ENCODE data around the gene COQ2. TPM values are rescaled to one million over a fixed set of nuclear protein-coding genes. Genes with fewer than 3 reads are reported as not detected.
A peak's percentile ranks its signal among the peaks of the same experiment; 100 is the strongest.

The COQ2 gene
- total and polyA plus RNA-seq, 2 donors (not counting 1 experiment from before 2014, with no cell fraction given), result 16.7 to 26.4 TPM

DNA sequence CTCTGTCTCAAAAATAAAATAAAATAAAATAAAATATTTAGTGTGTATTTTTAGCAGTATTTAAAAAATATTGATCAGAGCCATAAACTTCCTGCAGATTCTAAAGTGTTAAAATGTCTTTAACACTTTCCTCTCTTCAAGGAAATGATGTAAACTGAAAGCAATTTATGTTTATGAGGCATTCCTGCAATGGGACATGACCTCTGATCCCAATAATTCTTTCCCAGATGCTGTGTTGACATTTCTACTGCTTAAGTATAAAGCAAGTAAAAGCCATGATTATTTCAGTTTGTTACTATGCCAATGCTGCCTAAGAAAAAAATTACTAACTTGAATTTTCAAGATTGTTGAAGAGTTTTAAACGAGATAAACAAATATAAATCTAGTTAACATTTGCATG lies 29.0 kb downstream of the COQ2 start:
- Histone ChIP-seq H3K4me2 (ENCODE audit: extremely low read depth, insufficient read depth, low read length) (no peak overlapping the region), H3K36me3 (ENCODE audit: control insufficient read depth, insufficient read depth, low read length) (no peaks in the 10 kb centered on the region), H4K20me1 (ENCODE audit: control insufficient read depth, extremely low read depth, insufficient read depth, low read length) (no peaks in the 10 kb centered on the region), H3K4me1 (ENCODE audit: control insufficient read depth, extremely low read depth, insufficient read depth, low read length) (peaks cover 28% of the 10 kb centered on the region), H3K27ac (ENCODE audit: insufficient read depth, low read length) (peak overlapping the region; percentile 24), H3K9me3 (ENCODE audit: control insufficient read depth, insufficient read depth, low read depth, low read length) (no peaks in the 10 kb centered on the region), H3K9ac (ENCODE audit: insufficient read depth, low read length) (no peak overlapping the region), H3K27me3 (ENCODE audit: control insufficient read depth, insufficient read depth, low read length) (no peaks in the 10 kb centered on the region), H3K79me2 (ENCODE audit: control insufficient read depth, insufficient read depth, low read length) (no peaks in the 10 kb centered on the region), H3K4me3 (replicated peaks in 1 of 4; ENCODE audit: control extremely low read depth in 1 of 4, insufficient read depth in 1 of 4, low read depth in 3 of 4, low read length in 4 of 4) (no peak overlapping the region), H2AFZ (ENCODE audit: low read length) (no peak overlapping the region)
- DNase-seq (ENCODE audit: low read depth in 2 of 2), result peak; percentile 59 to 94
- TF ChIP-seq, protein P1, sequence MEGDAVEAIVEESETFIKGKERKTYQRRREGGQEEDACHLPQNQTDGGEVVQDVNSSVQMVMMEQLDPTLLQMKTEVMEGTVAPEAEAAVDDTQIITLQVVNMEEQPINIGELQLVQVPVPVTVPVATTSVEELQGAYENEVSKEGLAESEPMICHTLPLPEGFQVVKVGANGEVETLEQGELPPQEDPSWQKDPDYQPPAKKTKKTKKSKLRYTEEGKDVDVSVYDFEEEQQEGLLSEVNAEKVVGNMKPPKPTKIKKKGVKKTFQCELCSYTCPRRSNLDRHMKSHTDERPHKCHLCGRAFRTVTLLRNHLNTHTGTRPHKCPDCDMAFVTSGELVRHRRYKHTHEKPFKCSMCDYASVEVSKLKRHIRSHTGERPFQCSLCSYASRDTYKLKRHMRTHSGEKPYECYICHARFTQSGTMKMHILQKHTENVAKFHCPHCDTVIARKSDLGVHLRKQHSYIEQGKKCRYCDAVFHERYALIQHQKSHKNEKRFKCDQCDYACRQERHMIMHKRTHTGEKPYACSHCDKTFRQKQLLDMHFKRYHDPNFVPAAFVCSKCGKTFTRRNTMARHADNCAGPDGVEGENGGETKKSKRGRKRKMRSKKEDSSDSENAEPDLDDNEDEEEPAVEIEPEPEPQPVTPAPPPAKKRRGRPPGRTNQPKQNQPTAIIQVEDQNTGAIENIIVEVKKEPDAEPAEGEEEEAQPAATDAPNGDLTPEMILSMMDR (conservative IDR thresholded peaks at IDR 0.05 in 1 of 2, IDR thresholded peaks at IDR 0.05 in 1 of 2; ENCODE audit: low read depth in 1 of 2, low read length in 2 of 2), result no peak
- TF ChIP-seq EZH2 (IDR thresholded peaks at IDR 0.05; ENCODE audit: low read length, missing control alignments), result no peak

DNA sequence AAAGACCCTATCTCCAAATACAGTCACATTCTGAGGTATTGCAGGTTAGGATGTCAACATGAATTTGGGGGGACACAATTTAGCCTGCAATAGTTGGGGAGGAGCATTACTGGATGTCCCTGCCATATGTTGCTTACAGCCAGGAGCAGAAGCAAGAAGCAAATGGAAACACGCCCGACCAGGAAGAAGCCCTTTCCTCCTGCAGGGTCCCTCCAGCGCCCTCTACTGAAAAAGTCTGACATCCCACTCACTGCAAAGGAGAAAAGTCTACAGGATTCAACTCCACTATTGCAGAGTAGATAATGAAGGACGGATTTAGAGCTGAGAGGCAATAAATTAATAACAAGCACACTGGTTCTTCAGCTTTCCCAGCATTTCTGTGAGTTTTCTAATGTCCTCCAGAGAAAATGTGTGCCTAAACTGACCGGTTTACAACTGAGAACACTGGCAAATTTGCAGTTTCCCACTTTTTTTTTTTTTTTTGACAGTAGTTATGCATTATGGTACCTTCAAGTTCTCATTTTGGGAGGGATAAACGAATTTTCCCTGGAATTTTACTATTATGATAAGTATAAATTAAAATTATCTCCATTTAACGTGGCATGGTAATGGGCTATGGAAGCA lies 31.7 kb downstream of the COQ2 start:
- Histone ChIP-seq H3K9me3 (ENCODE audit: control insufficient read depth, insufficient read depth, low read depth, low read length) (no peaks in the 10 kb centered on the region), H4K20me1 (ENCODE audit: control insufficient read depth, extremely low read depth, insufficient read depth, low read length) (no peaks in the 10 kb centered on the region), H3K36me3 (ENCODE audit: control insufficient read depth, insufficient read depth, low read length) (no peaks in the 10 kb centered on the region), H3K27me3 (ENCODE audit: control insufficient read depth, insufficient read depth, low read length) (no peaks in the 10 kb centered on the region), H3K4me3 (replicated peaks in 1 of 4; ENCODE audit: control extremely low read depth in 1 of 4, insufficient read depth in 1 of 4, low read depth in 3 of 4, low read length in 4 of 4) (no peak overlapping the region), H3K4me1 (ENCODE audit: control insufficient read depth, extremely low read depth, insufficient read depth, low read length) (peaks cover 14% of the 10 kb centered on the region), H3K4me2 (ENCODE audit: extremely low read depth, insufficient read depth, low read length) (no peak overlapping the region), H2AFZ (ENCODE audit: low read length) (no peak overlapping the region), H3K9ac (ENCODE audit: insufficient read depth, low read length) (no peak overlapping the region), H3K27ac (ENCODE audit: insufficient read depth, low read length) (no peak overlapping the region), H3K79me2 (ENCODE audit: control insufficient read depth, insufficient read depth, low read length) (no peaks in the 10 kb centered on the region)
- peak; percentile 41 to 73 for DNase-seq (ENCODE audit: low read depth in 2 of 2)
- TF ChIP-seq, protein P1 (conservative IDR thresholded peaks at IDR 0.05 in 1 of 2, IDR thresholded peaks at IDR 0.05 in 1 of 2; ENCODE audit: low read depth in 1 of 2, low read length in 2 of 2), result peak; percentile 56 to 77
- no peak for TF ChIP-seq EZH2 (IDR thresholded peaks at IDR 0.05; ENCODE audit: low read length, missing control alignments)

DNA sequence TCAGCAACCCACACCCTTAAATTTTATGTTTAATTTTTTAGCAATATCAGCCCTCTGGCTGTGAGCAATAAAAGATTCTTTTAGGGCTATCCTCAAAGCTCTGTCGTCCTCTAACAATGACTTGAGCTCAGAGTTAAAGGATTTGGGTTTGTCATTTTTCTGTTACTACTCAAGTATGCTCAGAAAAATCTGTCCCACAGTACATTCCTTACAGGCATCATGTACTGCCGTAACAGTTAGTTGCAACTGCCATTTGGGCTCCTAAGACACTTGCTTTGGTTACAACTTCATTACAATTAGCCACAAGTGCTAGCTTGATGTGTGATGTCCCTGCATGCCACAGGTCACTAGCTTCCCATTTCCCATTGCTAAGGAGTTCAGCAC lies 33.2 kb downstream of the COQ2 start:
- Histone ChIP-seq H3K9me3 (ENCODE audit: control insufficient read depth, insufficient read depth, low read depth, low read length) (no peaks in the 10 kb centered on the region), H2AFZ (ENCODE audit: low read length) (no peak overlapping the region), H4K20me1 (ENCODE audit: control insufficient read depth, extremely low read depth, insufficient read depth, low read length) (no peaks in the 10 kb centered on the region), H3K4me1 (ENCODE audit: control insufficient read depth, extremely low read depth, insufficient read depth, low read length) (peaks cover 5% of the 10 kb centered on the region), H3K4me3 (replicated peaks in 1 of 4; ENCODE audit: control extremely low read depth in 1 of 4, insufficient read depth in 1 of 4, low read depth in 3 of 4, low read length in 4 of 4) (no peak overlapping the region), H3K79me2 (ENCODE audit: control insufficient read depth, insufficient read depth, low read length) (no peaks in the 10 kb centered on the region), H3K27ac (ENCODE audit: insufficient read depth, low read length) (no peak overlapping the region), H3K9ac (ENCODE audit: insufficient read depth, low read length) (no peak overlapping the region), H3K36me3 (ENCODE audit: control insufficient read depth, insufficient read depth, low read length) (no peaks in the 10 kb centered on the region), H3K4me2 (ENCODE audit: extremely low read depth, insufficient read depth, low read length) (no peak overlapping the region), H3K27me3 (ENCODE audit: control insufficient read depth, insufficient read depth, low read length) (no peaks in the 10 kb centered on the region)
- no peak for TF ChIP-seq EZH2 (IDR thresholded peaks at IDR 0.05; ENCODE audit: low read length, missing control alignments)
- TF ChIP-seq, protein P1 (conservative IDR thresholded peaks at IDR 0.05 in 1 of 2, IDR thresholded peaks at IDR 0.05 in 1 of 2; ENCODE audit: low read depth in 1 of 2, low read length in 2 of 2), result no peak
- DNase-seq (ENCODE audit: low read depth in 2 of 2), result no peak
